ENCODE measurements around the gene RPH3AL. TPM values are rescaled to one million over a fixed set of nuclear protein-coding genes. Genes with fewer than 3 reads are reported as not detected.
A peak's percentile ranks its signal among the peaks of the same experiment; 100 is the strongest.
"Not testable (repeated sequence)": the region's sequence is repeated elsewhere in the genome, so short reads cannot be mapped to it uniquely, and the experiment has no call there.

Gene RPH3AL
- total RNA-seq, 4 donors from 2014 or later, result 9.6 to 62.4 (median 41.9) TPM

DNA sequence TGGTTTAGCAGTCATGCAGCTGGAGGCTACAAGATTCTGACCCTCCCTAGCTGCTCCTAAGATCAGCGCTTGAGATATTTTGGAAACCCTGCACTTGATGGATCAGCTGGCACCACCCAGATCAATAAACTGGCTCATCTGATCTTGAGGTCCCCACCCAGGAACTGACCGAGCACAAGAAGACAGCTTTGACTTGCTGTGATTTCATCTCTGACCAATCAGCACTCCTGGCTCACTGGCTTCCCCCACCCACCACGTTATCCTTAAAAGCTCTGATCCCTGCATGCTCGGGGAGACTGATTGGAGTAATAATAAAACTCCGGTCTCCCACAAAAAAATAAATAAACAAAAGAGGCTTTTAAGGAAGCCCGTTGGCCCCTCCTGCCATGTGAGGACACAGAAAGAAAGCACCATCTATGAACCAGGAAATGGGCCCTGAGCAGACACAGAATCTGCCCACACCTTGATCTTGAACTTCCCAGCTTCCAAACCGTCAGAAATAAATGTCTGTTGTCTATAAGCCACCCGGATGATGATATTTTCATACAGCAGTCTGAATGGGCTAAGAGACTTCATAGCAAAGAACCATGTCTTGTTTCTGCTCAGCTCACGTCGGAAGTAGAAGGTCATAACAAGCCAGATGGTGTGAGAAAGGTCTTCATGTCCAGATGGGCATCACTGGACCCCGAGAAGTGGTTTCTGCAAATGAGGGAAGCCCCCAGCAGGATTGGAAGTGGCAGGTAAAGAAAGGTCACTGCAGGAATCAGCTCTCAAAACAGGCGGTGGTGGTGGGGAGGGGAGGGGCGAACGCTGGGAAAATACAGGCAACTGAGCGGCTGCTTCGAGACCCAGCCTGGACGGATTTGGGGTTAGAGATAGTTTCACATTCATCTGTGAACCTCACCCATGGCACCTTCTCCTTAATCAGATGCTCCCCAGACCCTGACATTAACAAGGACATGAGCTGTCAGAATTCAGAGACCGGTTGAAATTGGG, 19.8 kb upstream of the RPH3AL start:
- WGBS, 2 donors, result 56 to 59% methylated on average over 18 of the region's 18 CpGs
- peak overlapping the region in 2 of 4 donors; percentile 25 to 42 for H3K27ac ChIP-seq
- peaks cover 0 to 13% (median 0%) of the 10 kb centered on the region in 4 donors for H3K9me3 ChIP-seq
- no peaks in the 10 kb centered on the region for H3K36me3 ChIP-seq
- H3K4me1 ChIP-seq, result peaks cover 0 to 14% (median 0%) of the 10 kb centered on the region in 4 donors
- no peak overlapping the region for H3K4me3 ChIP-seq
- no peak for DNase-seq (ENCODE audit: low spot score in 2 of 2)
- TF ChIP-seq CTCF (IDR thresholded peaks at IDR 0.05), result no peak
- no peak for TF ChIP-seq POLR2A (IDR thresholded peaks at IDR 0.05)
- no peak for TF ChIP-seq EP300 (IDR thresholded peaks at IDR 0.05)
- H3K27me3 ChIP-seq, result no peaks in the 10 kb centered on the region

- TF ChIP-seq EP300 (IDR thresholded peaks at IDR 0.05), result no peak
- Histone ChIP-seq H3K27ac (no peak overlapping the region), H3K4me3 (no peak overlapping the region), H3K4me1 (peaks cover 0 to 11% (median 0%) of the 10 kb centered on the region in 4 donors), H3K9me3 (peaks cover 0 to 13% (median 0%) of the 10 kb centered on the region in 4 donors), H3K36me3 (no peaks in the 10 kb centered on the region), H3K27me3 (no peaks in the 10 kb centered on the region)
- WGBS, 2 donors, result 60 to 73% methylated on average over 13 of the region's 13 CpGs
- DNase-seq (ENCODE audit: low spot score in 2 of 2), result no peak
Measured at GRCh38 chr17:371583-371982, 19.0 kb upstream of the RPH3AL start.

- not testable (repeated sequence) for H3K27ac ChIP-seq; H3K36me3 ChIP-seq; H3K4me3 ChIP-seq; H3K27me3 ChIP-seq; DNase-seq (ENCODE audit: low spot score in 2 of 2); H3K4me1 ChIP-seq
- peaks cover 0 to 13% (median 0%) of the 10 kb centered on the region in 4 donors for H3K9me3 ChIP-seq
- 94% methylated on average over 13 to 17 of the region's 17 CpGs for WGBS, 2 donors
Measured at GRCh38 chr17:367656-368055, 15.0 kb upstream of the RPH3AL start.

- 73 to 76% methylated on average over 29 to 33 of the region's 33 CpGs for WGBS, 2 donors
Measured at GRCh38 chr17:366657-367615, 14.3 kb upstream of the RPH3AL start.

DNA sequence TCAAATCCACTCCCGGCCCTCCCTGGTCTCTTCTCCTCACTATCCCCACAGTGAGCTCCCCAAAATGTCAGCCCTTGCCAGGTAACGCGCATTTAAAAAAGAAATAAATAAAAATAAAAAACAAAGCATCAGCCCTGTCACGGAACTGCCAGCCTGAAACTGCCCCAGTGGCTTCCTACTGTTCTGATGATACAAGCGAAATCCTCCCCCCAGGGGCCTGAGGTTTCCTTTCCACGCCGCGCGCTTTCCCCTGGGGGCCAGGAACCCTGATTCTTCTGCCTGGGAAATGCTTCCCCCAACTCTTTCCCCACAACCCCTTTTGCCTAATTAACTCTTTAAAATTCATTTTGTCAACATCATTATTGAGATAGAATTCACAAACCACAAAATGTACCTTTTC, 12.2 kb upstream of the RPH3AL start:
- Histone ChIP-seq H3K36me3 (no peaks in the 10 kb centered on the region), H3K27me3 (no peaks in the 10 kb centered on the region), H3K9me3 (peaks cover 0 to 13% (median 0%) of the 10 kb centered on the region in 4 donors), H3K27ac (no peak overlapping the region), H3K4me3 (no peak overlapping the region), H3K4me1 (no peaks in the 10 kb centered on the region)
- no peak for DNase-seq (ENCODE audit: low spot score in 2 of 2)
- 76 to 79% methylated on average over 9 of the region's 9 CpGs for WGBS, 2 donors
- TF ChIP-seq EP300 (IDR thresholded peaks at IDR 0.05), result no peak
- no peak for TF ChIP-seq POLR2A (IDR thresholded peaks at IDR 0.05)
- TF ChIP-seq CTCF (IDR thresholded peaks at IDR 0.05), result no peak

More at GRCh38 chr17:366657-367615, 14.3 kb upstream of the RPH3AL start:
- peaks cover 0 to 13% (median 0%) of the 10 kb centered on the region in 4 donors for H3K9me3 ChIP-seq
- not testable (repeated sequence) for H3K4me1 ChIP-seq; H3K27me3 ChIP-seq; H3K36me3 ChIP-seq; H3K27ac ChIP-seq; DNase-seq (ENCODE audit: low spot score in 2 of 2); H3K4me3 ChIP-seq

DNA sequence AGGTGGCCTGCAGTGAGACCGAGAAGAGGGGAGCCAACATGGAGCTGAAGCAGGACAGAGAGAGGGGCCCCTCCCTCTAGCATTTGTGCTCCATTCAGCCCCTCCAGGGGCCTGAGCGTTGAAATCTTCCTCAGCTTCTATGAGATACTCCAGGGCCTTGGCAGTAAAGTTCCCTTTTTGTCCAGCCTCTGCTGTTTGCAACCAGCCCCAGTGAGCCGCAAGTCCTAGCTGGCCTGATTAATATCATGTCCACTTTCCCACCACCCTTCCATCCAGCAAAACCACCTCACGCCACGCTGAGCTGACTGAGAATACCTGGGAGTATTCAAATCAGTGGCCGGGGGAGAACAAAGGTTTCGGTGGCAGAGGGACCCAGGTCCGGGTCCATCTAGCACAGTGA, 11.7 kb upstream of the RPH3AL start:
- no peaks in the 10 kb centered on the region for H3K4me1 ChIP-seq
- H3K9me3 ChIP-seq, result peaks cover 0 to 13% (median 0%) of the 10 kb centered on the region in 4 donors
- no peaks in the 10 kb centered on the region for H3K36me3 ChIP-seq
- no peaks in the 10 kb centered on the region for H3K27me3 ChIP-seq
- TF ChIP-seq EP300 (IDR thresholded peaks at IDR 0.05) (no peak), POLR2A (IDR thresholded peaks at IDR 0.05) (no peak), CTCF (IDR thresholded peaks at IDR 0.05) (no peak)
- H3K4me3 ChIP-seq, result no peak overlapping the region
- no peak overlapping the region for H3K27ac ChIP-seq
- 78 to 85% methylated on average over 8 of the region's 8 CpGs for WGBS, 2 donors
- no peak for DNase-seq (ENCODE audit: low spot score in 2 of 2)

Measured in tibial nerve (tissue), 4 donors.